NAMALWA (cell line): ENCODE data around the gene VAX1.

ENCODE experiments used
- DNase-seq: peaks from one replicate; pipeline ENCODE4 v3.0.0-alpha.2; 2015; ENCODE audit warnings: low spot score

The VAX1 gene

DNA sequence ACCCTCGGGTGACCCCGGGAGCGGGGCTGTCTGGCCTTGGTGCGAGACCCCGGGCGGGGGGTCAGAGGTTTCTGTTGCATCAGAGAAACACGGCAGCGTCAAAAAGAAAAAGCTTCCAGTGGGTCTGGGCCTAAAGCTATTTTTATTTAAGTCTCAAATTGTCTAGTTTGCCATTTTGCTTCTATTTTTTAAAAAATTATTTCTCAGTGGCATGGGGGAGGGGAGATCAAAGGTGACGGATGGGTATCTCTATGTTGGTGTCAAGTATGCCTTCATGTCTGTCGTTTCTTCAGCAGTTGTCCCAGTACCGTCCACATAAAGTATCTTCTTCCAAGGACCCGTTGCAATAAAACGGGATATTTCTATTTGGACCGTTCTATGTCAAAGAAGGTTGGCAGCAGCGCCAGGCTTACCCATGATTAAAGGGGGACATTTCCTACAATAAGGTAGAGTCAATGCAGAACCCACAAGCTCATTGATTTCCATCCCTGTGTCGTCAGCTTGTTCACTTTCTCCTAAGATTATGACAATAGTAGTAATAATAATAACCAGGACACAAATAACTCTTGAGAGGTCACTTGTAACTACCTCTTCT, 26.0 kb upstream of the VAX1 start:
- DNase-seq = no peak

DNA sequence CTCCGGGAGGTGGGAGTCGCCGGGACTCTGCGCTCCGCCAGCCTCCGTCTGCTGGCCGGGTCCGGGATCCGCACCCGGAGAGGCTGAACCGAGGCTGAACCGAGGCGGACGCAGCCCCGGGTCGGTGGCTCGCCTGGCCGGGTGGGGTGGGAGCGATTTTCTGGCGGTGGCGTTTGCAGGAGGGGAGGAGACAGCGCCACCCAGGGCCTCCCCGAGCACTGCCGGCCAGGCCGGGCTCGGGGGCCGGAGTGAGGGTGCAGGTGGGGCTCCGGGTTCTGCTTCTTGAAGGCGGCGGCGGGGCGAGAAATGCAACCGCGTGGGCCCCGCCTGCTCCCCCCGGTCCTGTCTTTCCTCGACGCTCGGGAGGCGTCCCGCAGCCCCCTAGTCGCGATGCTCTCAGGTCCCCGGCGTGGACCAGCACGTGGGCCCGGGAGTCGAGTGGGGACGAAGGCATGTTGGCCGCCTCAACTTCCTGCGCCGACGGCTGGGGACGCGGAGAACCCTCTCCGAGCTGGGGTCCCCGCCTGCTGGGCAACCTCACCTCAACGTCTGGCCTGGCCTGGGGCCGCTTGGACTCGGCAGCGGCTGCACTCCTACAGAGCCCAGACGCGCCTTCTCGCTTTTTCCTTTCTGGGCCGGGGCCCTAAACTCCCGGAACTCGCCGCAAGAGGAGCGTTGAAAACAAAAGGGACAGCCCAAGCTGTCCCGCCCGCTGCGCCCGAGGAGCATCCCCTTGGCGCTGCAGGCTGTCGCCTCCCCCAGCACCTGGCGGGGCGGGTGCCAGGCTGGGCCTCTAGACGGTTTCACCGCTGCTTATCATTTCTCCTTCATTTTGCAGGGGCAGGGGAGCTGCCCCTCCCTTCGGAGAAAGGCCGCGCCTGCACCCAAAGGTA, 25.2 kb upstream of the VAX1 start:
- no peak for DNase-seq

DNA sequence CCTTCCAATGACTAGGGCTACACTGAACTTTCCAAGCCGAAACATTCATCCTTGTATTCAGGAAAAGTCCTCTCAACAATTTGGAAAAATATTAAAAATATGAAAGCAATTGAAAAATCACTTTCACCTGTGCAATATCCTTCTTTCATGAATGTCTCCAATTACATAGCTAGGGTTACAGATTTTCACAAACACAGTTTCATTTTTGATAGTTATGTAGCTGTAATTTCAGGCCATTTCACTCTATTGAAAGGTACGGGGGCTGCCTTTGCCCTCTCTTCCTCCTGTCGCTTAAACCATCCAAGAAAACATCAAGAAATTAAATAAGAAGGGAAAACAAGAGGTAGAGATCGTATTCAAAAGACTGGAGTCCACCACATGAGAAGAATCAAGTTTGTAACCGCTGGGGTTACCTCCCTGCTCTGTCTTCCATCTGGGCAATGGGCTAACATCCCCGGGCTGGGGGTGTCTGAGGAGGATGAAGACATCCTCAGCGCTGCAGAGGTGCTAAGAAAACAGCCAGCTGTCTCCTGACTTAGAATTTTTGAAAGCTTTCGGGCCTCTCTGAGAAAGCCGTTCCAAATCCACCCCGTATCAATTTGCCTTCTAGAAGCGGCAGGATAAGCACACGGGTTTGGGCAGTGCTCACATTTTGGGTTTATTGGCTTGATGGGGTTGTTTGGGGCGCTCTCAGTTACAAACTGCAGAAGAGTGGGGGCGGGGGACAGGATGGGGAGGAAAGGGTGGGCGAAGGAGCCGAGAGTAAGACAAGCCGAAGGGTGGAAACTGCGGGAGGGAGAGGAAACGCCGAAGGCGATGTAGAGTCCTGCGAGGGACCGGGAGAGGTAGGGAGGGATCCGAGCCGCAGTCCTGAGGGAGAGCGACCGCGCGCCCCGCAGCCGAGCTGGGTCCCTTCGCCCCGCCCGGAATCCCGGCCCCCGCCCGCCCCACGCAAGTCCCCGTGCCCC, 24.3 kb upstream of the VAX1 start:
- DNase-seq = no peak

DNA sequence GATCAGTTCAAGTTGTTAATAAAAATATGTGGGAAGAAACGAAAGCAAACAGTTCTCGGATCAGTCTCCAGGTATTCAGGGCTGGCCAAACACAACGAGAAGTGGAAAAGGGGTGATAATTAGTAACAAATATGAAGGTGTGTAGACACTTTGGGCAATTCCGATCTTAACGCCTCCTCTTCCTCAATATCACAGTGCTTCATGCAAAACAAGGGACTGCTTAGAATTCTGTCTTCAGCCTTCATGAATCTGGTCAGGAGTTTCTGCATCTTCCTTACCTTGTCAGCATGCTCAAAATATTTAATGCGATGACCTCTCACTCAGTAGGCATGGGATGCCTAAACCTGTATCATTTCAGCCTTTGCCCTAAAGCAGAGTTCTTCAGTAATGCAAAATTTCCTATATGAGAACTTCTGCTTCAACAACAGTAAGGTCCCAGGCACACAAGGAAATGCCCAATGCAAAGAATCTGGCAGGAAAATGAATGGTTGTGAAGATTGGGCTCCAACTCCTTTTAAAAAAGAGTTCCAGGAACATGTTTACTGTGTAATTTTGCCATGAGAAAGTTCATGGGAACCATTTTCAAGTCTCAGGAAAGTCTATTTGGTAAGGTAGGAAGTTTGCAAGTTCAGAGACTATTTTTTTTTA, 23.4 kb upstream of the VAX1 start:
- DNase-seq = no peak

DNA sequence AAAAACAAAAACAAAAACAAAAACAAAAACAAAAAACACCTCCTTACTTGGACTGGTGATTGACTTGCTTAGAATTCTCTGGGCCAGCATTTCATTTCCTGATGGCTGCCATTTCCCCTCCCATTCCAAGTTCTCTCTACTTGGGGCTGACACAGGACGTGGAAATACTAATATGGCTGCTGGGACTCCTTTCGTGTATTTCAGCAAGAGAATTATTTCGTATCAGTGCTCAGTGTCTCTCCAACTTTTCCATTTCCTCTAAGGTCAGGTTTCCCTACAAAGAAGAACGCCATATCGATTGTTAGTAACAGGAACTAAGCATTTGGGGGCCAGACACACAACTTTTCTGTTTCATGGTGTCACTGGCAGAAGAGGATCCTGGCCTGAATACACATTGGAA, 22.5 kb upstream of the VAX1 start:
- no peak for DNase-seq

DNA sequence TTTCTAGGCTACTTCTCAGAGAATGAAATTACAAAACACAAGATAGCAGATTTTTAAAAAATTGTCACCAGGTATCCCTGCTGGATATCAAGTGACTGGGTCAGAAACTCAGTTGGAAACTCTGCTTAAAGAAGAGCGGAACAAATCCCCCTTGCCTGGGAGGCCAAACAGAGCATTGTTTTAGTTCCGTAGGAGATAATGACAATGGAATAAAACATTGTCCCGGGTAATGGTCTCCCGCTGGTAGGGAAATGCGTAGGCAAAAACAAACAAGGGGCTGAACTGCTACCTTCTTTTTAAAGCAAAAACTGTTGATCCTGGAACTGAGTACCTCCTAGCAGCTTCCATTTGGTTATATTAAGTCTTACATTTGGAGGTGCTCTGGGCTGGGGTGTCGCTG, 21.3 kb upstream of the VAX1 start:
- no peak for DNase-seq

DNA sequence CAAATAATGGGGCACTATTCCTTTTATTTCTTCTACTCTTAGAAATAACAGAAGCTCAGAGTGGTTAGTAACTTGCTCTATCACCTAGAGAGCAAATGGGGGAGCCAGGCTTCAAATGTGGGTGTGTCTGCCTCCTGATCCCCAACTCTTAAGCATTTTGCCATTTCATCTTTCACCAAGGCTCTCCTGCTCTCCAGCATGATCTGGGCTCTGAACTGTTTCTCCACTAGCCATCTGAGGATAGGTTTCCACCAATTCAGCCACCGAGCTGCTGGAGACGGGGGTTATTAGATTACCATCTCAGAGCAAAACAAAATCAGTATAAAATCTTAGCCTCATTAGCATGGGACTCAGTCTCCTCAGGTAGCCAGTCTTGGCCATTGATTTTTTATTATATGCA, 20.2 kb upstream of the VAX1 start:
- DNase-seq = no peak

DNA sequence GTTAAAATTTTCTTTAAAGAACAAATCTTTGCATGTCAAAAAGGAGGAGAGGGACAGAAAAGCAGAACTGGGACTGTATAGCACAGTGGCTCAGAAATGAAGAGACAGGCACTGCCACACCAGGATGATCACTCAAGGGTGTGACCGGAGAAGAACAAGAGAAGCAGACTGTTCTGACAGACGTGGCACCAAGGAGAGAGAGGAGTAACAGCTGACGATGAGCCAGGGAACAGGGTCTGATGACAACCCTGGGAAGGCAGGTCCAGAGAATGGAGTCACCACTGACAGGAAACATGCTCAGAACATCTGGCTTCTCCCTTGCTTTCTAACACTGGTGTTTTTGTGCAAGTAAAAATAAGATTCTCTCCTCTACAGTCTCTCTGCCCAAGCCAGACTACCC, 14.6 kb upstream of the VAX1 start:
- DNase-seq = no peak

DNA sequence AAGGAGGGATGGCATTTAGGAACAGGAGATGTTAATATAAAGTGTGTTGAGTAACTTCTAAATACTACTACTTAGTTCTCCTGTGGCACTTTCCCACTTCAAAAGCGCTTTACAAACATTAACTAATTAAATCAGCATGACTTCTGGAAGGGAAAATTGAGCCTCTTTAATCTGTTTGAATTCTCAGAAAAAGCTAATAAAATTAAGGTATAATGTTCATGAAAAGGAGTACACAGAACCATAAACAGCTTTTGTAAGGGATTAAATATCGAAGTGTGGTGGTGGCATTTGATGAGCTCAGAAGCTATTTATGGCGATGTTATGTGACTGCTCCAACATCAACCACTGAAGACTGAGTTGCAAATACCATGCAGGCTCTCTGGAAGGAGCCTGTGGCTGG, 10.2 kb upstream of the VAX1 start:
- DNase-seq = no peak

DNA sequence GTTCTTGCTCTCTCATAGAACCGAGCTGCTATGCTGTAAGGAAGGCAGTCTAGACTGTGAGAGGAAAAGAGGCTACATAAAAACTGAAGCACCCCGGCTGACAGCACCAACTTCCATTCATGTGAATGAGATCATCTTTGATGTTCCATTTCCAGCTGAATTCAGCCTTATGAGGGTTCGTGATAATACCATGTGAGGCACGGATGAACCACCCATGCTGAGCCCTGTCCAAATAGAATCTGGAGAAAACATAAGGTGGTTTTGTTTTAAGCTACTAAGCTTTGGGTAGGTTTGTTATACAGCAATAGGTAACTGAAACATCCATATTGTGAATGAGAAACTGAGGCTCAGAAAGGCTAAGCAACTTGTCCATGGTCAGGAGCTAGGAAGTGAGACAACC, 6.9 kb upstream of the VAX1 start:
- no peak for DNase-seq

DNA sequence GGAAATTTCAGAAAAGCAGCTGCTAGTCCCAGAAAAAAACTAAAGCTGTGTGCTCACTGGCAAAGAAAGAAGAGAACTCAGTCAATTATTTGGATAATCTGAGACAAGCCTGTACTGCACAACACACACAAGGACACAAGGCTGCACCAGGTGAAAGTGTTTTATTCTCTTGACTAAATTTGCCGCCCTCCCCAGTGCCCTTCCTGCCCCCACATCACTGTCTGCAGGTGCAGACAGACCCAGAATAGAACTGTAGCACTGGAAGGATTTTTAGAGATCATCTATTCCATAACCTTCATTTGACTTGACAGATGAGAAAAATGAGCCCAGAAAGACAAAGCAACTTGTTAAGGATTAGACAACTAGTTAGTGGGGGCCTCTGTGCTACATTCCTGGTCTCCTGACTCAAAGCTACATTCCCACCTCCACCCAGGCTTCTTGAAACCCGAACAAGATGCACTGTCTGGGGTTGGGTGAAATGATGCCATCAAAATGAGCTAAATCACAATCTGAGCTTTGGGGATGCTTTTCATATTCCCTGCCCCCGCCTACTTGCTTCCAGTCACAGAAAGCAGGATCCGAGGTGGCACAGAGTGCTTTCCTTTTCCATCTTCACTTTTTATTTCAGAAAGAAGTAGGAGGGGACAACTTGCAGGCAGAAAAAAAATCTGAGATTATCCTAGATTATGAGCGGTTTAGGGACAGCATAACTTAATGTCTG, 5.2 kb upstream of the VAX1 start:
- no peak for DNase-seq

DNA sequence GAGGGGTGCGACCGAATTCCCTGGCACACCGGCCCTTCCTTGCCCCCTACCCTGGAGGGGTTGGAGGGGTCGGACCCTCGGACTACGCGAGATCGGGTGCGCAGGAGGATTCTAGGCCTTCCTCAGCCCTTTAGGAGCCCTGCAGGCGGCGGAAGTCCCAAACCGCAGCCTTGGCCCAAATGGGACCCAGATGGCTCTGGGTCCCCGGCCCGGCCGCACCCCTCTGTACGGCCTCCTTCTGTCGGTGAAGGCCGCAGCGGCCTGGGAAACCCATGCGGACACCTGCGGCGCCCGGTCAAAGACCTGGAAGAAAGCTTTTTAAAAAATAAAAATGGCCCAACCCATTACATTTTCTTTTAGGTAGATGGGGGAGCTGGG, 2.4 kb upstream of the VAX1 start:
- DNase-seq = no peak

DNA sequence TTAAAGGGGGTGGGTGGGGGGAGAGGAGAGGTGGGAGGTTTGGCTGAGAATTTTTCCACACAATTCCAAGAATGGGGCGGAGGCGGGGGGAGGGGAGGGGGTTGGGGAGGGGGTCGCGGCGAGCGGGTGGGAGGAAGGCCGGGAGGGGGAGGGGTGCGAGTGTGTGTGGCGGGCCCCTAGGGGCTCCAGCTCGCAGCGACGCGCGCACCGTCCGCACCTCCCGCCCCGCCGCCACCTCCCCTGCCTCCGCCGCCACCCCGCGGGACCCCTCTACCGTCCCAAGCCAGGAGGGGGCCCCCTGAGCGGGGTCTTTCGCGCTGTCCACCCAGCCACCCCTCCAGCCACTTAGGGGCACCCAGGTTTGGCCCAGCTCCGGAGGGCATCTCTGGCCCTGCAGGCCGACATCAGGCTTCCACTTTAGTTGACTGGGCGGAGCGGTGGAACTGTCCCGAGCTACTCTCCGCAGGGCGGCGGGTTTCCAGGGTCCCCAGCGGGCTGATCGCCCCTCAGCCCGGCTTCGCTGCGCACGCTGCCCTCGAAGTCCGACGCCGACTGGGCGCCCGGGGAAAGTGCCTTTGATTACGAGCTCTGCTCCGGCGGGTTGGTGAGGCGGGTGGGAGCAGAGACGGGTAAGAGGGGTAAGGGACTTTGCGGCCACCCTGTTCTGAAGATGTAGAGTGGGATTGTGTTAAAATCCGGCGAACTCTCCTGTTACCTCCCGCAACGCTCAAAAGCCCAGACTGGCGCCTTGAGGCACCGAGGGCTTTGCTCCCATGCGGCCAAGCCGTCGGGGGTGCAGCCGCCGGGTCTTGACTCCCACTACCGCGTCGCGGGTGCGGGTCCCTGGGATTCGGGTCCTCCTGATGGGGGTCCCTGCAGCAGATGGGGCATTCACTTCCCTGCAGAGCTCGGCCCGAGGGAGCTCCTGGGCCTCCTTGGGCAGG, 1.8 kb upstream of the VAX1 start:
- no peak for DNase-seq

DNA sequence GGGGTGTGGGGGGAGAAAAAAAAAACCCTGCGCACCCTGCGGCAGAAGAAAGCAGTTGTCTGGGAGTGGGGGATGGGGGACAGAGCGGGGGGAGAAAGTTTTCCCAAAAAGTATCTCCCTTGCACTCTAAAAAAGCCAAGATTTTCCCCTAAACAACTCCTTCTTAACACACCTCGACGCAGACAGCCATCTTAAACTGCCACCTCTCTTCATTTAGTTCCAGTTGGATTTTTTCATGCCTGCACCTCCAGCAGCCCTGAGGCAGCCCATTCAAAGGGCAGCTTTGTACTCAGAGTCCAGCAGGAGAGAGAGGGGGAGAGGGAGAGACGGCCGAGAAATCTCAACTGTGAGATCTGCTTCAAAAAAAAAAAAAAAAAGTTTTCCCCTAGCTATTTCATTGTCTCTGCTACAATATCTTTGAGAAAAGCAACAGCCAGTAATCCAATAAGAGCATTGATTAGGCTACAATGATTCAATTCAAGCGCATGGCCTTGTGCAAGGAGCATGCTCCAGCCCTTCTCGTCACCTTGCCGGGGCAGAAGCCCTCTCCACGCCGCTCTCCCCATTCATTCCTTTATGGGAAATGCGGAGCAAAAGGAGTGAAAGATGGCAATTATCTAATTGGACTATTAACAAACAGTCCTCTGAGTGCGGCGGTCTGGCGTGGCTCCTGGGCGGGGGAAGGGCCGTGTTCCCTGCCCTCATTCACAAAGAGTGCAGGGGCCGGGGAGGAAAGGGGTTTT, 939 bp upstream of the VAX1 start:
- no peak for DNase-seq

DNA sequence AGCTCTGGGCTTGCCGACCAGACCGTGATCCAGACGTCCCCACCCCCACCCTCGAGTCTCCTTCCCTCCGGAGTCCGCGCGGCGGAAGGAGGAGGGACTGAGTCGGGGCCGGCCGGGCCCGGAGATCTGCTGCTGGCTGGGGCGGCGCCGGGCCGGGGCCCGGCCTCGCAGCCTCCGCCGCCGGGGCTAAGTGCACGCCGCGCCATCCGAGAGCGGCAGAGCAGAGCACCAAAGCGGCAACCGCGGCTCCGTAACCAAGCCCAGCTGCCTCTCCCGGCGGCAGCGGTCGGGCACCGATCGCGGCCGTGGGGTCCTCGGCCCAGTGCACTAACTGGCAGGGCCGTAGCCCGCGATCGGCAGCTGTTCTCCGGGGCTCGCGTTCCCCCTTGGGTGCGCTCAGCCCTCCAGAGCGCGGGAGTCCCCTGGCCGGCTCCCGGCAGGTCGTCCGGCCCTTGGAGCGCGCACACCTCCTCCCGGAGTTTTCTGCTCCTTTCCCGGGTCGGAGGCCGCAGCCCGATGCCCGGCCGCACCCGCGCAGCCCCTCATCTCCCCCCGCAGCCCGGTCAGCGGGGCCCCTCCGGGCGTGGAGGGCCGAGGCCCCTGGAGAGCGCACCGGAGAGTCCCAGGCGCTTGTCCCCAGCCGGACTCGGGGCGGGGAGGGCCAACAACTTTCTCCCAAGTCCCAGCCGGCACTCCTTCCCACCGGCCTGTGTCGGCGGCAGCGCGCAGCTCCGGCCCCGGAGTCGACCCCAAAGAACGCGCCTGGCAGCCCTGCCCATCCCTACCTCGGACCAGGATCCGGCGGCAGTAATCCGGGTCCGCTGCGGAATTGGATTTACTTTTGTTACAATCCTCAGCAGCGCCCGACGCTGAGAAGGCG, 799 bp downstream of the VAX1 start:
- no peak for DNase-seq

DNA sequence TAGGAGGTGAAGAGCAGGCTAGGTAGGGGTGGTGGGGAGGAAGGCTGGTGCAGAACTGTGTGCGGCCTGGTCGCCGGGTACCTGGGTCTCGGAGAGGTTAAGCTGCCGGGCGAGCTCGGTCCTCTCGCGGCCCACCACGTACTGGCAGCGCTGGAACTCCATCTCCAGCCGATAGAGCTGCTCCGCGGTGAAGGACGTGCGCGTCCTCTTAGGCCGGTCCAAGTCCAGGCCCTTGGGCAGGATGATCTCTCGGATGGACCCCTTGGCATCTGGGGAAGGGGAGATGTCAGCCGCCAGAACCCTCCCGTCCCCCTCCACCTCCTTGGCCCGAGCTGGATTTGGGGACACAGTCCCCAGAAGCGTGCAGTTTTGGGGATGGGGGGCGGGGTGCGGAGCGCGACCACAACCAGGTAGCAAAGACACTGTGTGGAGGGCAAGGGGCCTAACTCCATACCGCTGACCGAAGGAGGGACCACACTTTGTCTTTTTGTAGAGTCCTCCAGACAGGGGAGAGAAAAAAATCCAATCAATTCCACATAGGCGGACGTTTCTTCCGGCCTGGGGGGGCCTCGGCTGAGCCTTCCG, 1.6 kb downstream of the VAX1 start:
- DNase-seq = no peak

DNA sequence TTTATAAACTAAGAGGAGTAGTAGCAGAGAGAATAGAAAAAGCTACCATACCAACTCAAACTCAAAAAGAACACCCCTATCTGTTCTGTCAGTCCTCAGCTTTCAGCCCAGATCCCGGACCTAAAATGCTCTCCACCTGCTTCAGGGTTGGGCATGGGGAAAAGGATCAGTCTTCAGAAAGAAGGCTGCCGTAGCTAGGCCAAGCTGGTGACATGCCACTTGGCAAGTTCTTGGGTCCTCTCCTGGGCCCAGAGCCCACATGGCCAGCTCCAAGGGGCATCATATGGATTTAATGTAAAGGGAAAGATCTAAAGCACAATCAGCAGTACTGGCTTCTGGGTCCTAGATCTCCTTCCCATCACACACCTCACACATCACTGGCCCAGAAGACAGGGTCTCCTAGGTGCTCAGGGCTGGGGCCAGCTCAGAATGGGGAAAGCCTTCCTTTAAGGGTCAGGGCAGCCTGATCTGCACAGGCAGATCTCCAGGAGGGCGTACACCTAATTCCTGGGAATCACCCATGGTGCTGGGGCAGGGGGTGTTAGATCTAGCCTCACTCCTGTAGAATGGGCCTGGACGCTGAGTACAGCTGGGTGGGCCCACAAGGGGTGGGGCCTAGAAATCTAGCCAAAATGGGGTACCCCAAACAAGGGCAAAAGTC, 2.5 kb downstream of the VAX1 start:
- no peak for DNase-seq

DNA sequence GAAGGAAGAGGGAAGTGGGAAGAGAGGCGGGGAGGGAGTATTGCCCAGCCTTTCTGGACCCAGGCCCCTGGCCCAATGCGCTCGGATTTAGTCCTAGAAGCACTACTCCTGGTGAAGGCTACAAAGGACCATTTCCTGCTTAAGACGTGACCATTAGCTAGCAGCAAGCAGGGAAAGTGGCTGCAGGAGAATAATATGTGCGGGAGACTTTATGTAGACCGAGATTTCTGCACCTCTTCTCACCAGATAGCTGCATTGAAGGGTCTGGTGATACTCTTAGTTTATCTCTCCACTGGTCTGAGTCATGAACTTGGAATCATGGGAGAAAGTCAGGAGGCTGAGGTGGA, 3.1 kb downstream of the VAX1 start:
- DNase-seq = no peak
